ENCODE measurements around the gene OSBPL10.

GRCh38 chr3:31785286-31785685 lies 195.8 kb downstream of the OSBPL10 start:
- TF ChIP-seq, protein P1, sequence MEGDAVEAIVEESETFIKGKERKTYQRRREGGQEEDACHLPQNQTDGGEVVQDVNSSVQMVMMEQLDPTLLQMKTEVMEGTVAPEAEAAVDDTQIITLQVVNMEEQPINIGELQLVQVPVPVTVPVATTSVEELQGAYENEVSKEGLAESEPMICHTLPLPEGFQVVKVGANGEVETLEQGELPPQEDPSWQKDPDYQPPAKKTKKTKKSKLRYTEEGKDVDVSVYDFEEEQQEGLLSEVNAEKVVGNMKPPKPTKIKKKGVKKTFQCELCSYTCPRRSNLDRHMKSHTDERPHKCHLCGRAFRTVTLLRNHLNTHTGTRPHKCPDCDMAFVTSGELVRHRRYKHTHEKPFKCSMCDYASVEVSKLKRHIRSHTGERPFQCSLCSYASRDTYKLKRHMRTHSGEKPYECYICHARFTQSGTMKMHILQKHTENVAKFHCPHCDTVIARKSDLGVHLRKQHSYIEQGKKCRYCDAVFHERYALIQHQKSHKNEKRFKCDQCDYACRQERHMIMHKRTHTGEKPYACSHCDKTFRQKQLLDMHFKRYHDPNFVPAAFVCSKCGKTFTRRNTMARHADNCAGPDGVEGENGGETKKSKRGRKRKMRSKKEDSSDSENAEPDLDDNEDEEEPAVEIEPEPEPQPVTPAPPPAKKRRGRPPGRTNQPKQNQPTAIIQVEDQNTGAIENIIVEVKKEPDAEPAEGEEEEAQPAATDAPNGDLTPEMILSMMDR (conservative IDR thresholded peaks at IDR 0.05; ENCODE audit: low read depth, low read length), result no peak
- TF ChIP-seq EZH2phosphoT487 (IDR thresholded peaks at IDR 0.05; ENCODE audit: borderline replicate concordance, low read length), result no peak

Measured in PC-3 (cell line).